ENCODE measurements around the gene ORM2.

Gene ORM2

DNA sequence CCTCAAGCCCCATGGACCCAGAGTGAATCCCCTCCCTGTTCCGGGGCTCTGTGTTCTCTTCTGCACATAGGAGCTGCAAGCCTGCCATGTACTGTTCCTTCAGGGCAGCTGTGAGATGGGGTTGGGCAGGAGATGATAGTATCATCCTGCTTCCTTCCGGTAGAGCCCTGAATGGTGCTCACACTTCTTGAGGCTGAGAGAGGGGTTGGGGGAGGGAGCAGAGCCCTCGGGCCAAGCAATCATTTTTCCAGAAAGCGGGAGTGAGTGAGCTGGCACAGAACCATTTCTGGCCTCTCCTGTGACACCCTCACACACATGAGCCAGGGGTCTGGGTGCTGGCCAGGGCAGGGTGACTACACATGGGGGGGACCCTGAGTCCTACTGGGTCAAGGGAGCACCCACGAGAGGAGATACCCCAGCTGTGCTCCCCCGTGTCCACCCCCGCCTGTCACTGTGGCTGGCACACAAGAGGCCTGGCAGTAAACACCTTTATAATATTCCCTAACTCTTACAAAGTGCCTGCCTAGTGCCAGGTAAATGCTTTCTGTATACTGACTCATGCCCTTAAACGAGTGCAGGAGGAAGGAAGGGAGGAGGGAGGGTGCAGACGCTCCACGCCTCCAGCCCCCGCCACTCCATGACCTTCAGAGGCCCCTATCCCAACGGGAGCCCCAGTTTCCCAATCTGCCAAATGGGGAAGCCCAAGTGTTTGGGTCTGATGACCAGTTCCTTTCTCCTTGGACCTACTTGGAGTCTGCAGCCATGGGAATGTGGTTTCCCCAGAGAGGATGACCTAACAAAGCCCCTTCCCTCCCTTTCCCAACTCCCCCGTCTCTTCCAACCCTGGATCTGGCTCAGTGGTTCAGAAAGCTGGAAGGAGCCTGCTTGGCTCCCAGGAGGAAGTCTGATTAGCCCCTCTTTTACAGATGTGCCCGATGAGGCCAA, 42.6 kb downstream of the ORM2 start:
- peak overlapping the region; percentile 55 to 75 for H3K27ac ChIP-seq (ENCODE audit: insufficient read depth in 1 of 2, low read depth in 1 of 2, low read length in 2 of 2, poor library complexity in 1 of 2, severe bottlenecking in 2 of 2)
- no peaks in the 10 kb centered on the region for H3K27me3 ChIP-seq (replicated peaks in 2 of 5; ENCODE audit: control insufficient read depth in 4 of 5, insufficient read depth in 5 of 5, low read length in 4 of 5)
- DNase-seq, result peak in 2 of 3 donors; percentile 63 to 74
- peaks cover 14 to 85% (median 41%) of the 10 kb centered on the region in 4 experiments for H3K36me3 ChIP-seq (ENCODE audit: control insufficient read depth in 4 of 4, insufficient read depth in 4 of 4, low read length in 3 of 4)
- peaks cover 33 to 92% (median 90%) of the 10 kb centered on the region in 4 experiments for H3K4me1 ChIP-seq (ENCODE audit: control extremely low read depth in 1 of 4, control insufficient read depth in 4 of 4, insufficient read depth in 4 of 4, low read length in 3 of 4)
- ChIA-PET POLR2A (interaction anchor here (0.9 to 2.7 kb wide), 7 partner anchors 10 to 25 kb away, joined by 3 to 21 read pairs (median 3); partner anchors contain the start of gene AKNA), CTCF (interaction anchor here (1.3 to 15.2 kb wide), 2 partner anchors 17 to 33 kb away, joined by 4 to 255 read pairs; partner anchors contain the start of gene AKNA)
- H3K9me3 ChIP-seq (ENCODE audit: control extremely low read depth in 1 of 5, control insufficient read depth in 4 of 5, insufficient read depth in 2 of 5, low read depth in 1 of 5, low read length in 4 of 5), result no peaks in the 10 kb centered on the region
- 0% methylated on average over 5 of the region's 14 CpGs for WGBS (ENCODE audit: insufficient coverage)
- H3K4me3 ChIP-seq (ENCODE audit: control insufficient read depth in 1 of 7, extremely low read depth in 1 of 7, insufficient read depth in 4 of 7, low read depth in 2 of 7, low read length in 6 of 7), result peak overlapping the region in 6 of 7 experiments; percentile 4 to 46 (median 28)

DNA sequence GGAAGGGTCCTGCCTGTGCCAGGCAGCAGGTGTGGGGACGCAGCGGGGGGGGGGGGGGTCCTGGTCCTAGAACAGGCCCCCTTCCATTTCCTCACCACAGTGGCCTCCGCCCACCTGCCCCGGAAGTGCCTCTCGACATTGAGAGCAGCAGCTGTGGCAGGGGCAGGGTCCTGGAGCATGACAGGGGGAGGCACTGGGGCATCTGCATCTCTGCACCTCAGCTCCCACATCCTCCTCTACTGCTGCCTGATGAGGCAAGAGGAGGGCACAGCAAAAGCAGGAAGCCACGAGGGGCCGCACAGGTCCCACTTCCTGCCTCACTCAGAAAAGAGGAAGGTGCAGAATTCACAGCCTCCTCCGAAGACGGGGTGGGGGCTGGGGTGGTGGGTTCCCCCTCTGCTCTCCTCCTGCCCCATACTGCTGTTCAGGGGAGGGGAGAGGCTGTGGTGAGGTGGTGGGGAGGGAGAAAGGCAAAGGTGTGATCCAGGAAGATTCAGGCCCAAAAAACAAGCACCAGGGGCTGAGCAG, 43.3 kb downstream of the ORM2 start:
- peak overlapping the region; percentile 77 to 89 for H3K27ac ChIP-seq (ENCODE audit: insufficient read depth in 1 of 2, low read depth in 1 of 2, low read length in 2 of 2, poor library complexity in 1 of 2, severe bottlenecking in 2 of 2)
- peaks cover 15 to 85% (median 39%) of the 10 kb centered on the region in 4 experiments for H3K36me3 ChIP-seq (ENCODE audit: control insufficient read depth in 4 of 4, insufficient read depth in 4 of 4, low read length in 3 of 4)
- CTCF ChIA-PET, result interaction anchor here (1.0 to 15.2 kb wide), 3 partner anchors 16 to 33 kb away, joined by 3 to 255 read pairs (median 4); partner anchors contain the start of gene AKNA
- H3K9me3 ChIP-seq (ENCODE audit: control extremely low read depth in 1 of 5, control insufficient read depth in 4 of 5, insufficient read depth in 2 of 5, low read depth in 1 of 5, low read length in 4 of 5), result no peaks in the 10 kb centered on the region
- peak; percentile 96 to 100 (median 99) for DNase-seq
- H3K4me3 ChIP-seq (ENCODE audit: control insufficient read depth in 1 of 7, extremely low read depth in 1 of 7, insufficient read depth in 4 of 7, low read depth in 2 of 7, low read length in 6 of 7), result peak overlapping the region in 5 of 7 experiments; percentile 6 to 61 (median 28)
- POLR2A ChIA-PET, result interaction anchor here (0.6 to 2.7 kb wide), 6 partner anchors 10 to 24 kb away, joined by 3 to 21 read pairs (median 4); partner anchors contain the start of gene AKNA
- WGBS (ENCODE audit: insufficient coverage), result 0% methylated on average over 6 of the region's 9 CpGs
- H3K4me1 ChIP-seq (ENCODE audit: control extremely low read depth in 1 of 4, control insufficient read depth in 4 of 4, insufficient read depth in 4 of 4, low read length in 3 of 4), result peaks cover 31 to 89% (median 85%) of the 10 kb centered on the region in 4 experiments
- H3K27me3 ChIP-seq (replicated peaks in 2 of 5; ENCODE audit: control insufficient read depth in 4 of 5, insufficient read depth in 5 of 5, low read length in 4 of 5), result no peaks in the 10 kb centered on the region

DNA sequence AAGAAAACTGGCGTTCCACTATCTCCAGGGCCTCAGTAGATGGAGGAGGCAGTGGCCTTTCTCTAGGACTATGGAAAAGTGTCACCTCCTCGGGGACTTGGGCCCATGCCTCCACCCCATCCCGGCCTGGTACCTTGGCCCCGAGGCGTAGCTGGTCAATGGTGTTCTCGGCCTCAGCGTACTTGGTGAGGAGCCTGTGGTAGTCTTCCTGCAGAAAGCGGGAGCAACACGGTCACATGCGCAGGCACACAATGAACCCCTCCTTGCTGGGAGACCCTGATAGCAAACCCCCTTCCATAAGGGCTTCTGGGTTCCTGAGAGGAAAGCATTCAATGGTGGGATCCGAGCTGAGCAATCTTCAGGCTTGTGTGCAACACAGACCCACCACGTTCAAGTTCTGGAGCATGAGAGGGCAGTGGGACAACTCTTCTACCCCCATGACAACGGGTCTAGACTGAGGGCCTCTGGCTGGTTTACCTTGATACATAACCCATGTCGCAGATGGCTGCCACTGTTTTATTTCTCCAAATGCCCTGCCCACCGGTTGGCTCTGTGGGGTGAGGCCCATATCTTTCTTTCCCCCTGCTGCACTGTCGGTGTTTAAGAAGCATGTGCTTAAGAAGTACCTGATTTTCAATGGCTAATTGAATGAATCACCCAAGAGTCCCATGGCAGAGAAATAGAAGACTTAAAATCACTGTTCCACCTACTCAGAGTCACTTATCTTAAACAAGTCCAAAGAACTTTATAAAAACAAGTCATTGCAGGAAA, 44.5 kb downstream of the ORM2 start:
- CTCF ChIA-PET, result interaction anchor here (0.7 to 15.2 kb wide), 4 partner anchors 15 to 164 kb away, joined by 3 to 255 read pairs (median 4); partner anchors contain the start of gene AKNA
- WGBS (ENCODE audit: insufficient coverage), result 93% methylated on average over 15 of the region's 16 CpGs
- Histone ChIP-seq H3K9me3 (ENCODE audit: control extremely low read depth in 1 of 5, control insufficient read depth in 4 of 5, insufficient read depth in 2 of 5, low read depth in 1 of 5, low read length in 4 of 5) (no peaks in the 10 kb centered on the region), H3K36me3 (ENCODE audit: control insufficient read depth in 4 of 4, insufficient read depth in 4 of 4, low read length in 3 of 4) (peaks cover 18 to 86% (median 39%) of the 10 kb centered on the region in 4 experiments), H3K4me1 (ENCODE audit: control extremely low read depth in 1 of 4, control insufficient read depth in 4 of 4, insufficient read depth in 4 of 4, low read length in 3 of 4) (peaks cover 31 to 88% (median 81%) of the 10 kb centered on the region in 4 experiments), H3K27me3 (replicated peaks in 2 of 5; ENCODE audit: control insufficient read depth in 4 of 5, insufficient read depth in 5 of 5, low read length in 4 of 5) (no peaks in the 10 kb centered on the region), H3K27ac (ENCODE audit: insufficient read depth in 1 of 2, low read depth in 1 of 2, low read length in 2 of 2, poor library complexity in 1 of 2, severe bottlenecking in 2 of 2) (peak overlapping the region; percentile 77 to 89), H3K4me3 (ENCODE audit: control insufficient read depth in 1 of 7, extremely low read depth in 1 of 7, insufficient read depth in 4 of 7, low read depth in 2 of 7, low read length in 6 of 7) (peak overlapping the region in 1 of 7 experiments; percentile 14)
- POLR2A ChIA-PET, result interaction anchor here (1.4 to 2.7 kb wide), 3 partner anchors 11 to 23 kb away, joined by 4 to 21 read pairs (median 8); partner anchors contain the start of gene AKNA
- DNase-seq, result peak in 1 of 3 donors; percentile 40

DNA sequence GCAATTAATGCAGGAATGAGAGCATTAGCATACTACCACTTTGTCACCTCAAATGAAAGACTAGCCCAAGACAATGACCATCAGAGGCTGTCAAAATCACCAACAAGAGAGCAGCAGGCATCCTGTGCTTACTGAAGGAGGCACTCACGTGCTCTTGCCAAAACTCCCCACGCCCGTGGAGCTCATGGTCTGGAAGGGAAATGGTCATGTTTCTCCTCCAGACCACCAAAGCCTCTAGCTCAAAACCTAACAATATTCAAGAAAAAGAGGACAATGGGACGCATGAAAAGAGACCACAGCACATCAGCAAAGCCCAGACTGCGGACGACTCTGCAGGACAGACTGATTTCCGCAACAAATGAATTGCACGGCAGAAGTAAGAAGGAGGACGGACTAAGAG, 45.3 kb downstream of the ORM2 start:
- Histone ChIP-seq H3K4me3 (ENCODE audit: control insufficient read depth in 1 of 7, extremely low read depth in 1 of 7, insufficient read depth in 4 of 7, low read depth in 2 of 7, low read length in 6 of 7) (no peak overlapping the region), H3K36me3 (ENCODE audit: control insufficient read depth in 4 of 4, insufficient read depth in 4 of 4, low read length in 3 of 4) (peaks cover 20 to 85% (median 42%) of the 10 kb centered on the region in 4 experiments), H3K9me3 (ENCODE audit: control extremely low read depth in 1 of 5, control insufficient read depth in 4 of 5, insufficient read depth in 2 of 5, low read depth in 1 of 5, low read length in 4 of 5) (no peaks in the 10 kb centered on the region), H3K27me3 (replicated peaks in 2 of 5; ENCODE audit: control insufficient read depth in 4 of 5, insufficient read depth in 5 of 5, low read length in 4 of 5) (no peaks in the 10 kb centered on the region), H3K27ac (ENCODE audit: insufficient read depth in 1 of 2, low read depth in 1 of 2, low read length in 2 of 2, poor library complexity in 1 of 2, severe bottlenecking in 2 of 2) (peak overlapping the region; percentile 6 to 89), H3K4me1 (ENCODE audit: control extremely low read depth in 1 of 4, control insufficient read depth in 4 of 4, insufficient read depth in 4 of 4, low read length in 3 of 4) (peaks cover 29 to 85% (median 76%) of the 10 kb centered on the region in 4 experiments)
- DNase-seq, result no peak
- ChIA-PET CTCF (interaction anchor here (15.2 kb wide), 1 partner anchor 14 kb away, joined by 255 read pairs; the partner anchor contains the start of gene AKNA), POLR2A (no interaction called here)
- WGBS (ENCODE audit: insufficient coverage), result 92% methylated on average over 5 of the region's 9 CpGs

DNA sequence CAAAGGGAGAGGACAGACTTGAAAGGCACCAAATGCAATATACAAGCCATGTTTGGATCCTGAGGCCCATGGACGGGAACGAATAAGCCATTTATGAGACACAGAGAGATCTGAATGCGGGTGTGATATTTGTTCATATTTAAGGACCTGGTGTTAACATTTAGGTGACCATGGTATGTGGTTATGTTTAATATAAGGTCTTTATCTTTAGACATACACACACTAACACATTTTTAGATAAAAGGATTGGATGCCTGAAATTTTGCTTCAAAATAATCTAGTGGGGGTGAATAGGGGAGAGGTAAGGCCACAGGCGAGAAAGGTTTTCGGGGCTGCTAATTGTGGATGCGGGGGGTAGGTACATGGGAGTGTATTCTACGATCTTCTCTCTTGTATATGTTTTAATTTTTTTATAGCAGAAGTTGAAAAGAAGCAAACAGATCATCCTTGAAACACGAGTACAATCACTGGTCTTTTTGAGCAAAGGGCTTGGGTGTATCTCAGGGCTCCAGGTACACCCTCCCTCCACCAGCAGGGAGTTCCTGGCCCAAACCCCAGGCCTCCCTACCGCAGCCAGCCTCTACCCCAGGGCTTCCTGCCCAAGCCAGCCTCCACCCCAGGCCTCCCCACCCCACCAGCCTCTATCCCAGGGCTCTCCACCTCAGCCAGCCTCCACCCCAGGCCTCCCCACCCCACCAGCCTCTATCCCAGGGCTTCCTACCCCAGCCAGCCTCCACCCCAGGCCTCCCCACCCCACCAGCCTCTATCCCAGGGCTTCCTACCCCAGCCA, 45.9 kb downstream of the ORM2 start:
- ChIA-PET POLR2A (no interaction called here), CTCF (interaction anchor here (1.1 to 15.2 kb wide), 3 partner anchors 11 to 280 kb away, joined by 4 to 255 read pairs (median 24); partner anchors contain the start of gene AKNA)
- Histone ChIP-seq H3K9me3 (ENCODE audit: control extremely low read depth in 1 of 5, control insufficient read depth in 4 of 5, insufficient read depth in 2 of 5, low read depth in 1 of 5, low read length in 4 of 5) (no peaks in the 10 kb centered on the region), H3K4me3 (ENCODE audit: control insufficient read depth in 1 of 7, extremely low read depth in 1 of 7, insufficient read depth in 4 of 7, low read depth in 2 of 7, low read length in 6 of 7) (no peak overlapping the region), H3K27ac (ENCODE audit: insufficient read depth in 1 of 2, low read depth in 1 of 2, low read length in 2 of 2, poor library complexity in 1 of 2, severe bottlenecking in 2 of 2) (peak overlapping the region; percentile 6 to 18), H3K36me3 (ENCODE audit: control insufficient read depth in 4 of 4, insufficient read depth in 4 of 4, low read length in 3 of 4) (peaks cover 21 to 87% (median 39%) of the 10 kb centered on the region in 4 experiments), H3K27me3 (replicated peaks in 2 of 5; ENCODE audit: control insufficient read depth in 4 of 5, insufficient read depth in 5 of 5, low read length in 4 of 5) (no peaks in the 10 kb centered on the region), H3K4me1 (ENCODE audit: control extremely low read depth in 1 of 4, control insufficient read depth in 4 of 4, insufficient read depth in 4 of 4, low read length in 3 of 4) (peaks cover 29 to 79% (median 70%) of the 10 kb centered on the region in 4 experiments)
- no peak for DNase-seq
- WGBS (ENCODE audit: insufficient coverage), result 61% methylated on average over 3 of the region's 9 CpGs

Data from common myeloid progenitor, CD34-positive (primary cell).